Esophagus muscularis mucosa (tissue), 4 donors: ENCODE results near the gene NAXD. TPM values are rescaled to one million over a fixed set of nuclear protein-coding genes. Genes with fewer than 3 reads are reported as not detected.
"Not testable (repeated sequence)": the region's sequence is repeated elsewhere in the genome, so short reads cannot be mapped to it uniquely, and the experiment has no call there.

ENCODE experiments used
- DNase-seq: peaks from one replicate; pipeline ENCODE4 v3.0.0-alpha.2; 2017; ENCODE audit errors: extremely low spot score
- H3K27ac ChIP-seq, 4 donors: fragments of 200-600 bp; sonication (generic); replicated peaks in 1 of 4; 1 replicate in 3 of 4; 2 replicates in 1 of 4; pipeline ENCODE4 v1.5.1; 2016 to 2019; ENCODE audit warnings: mild to moderate bottlenecking in 1 of 4
- H3K27me3 ChIP-seq, 4 donors: fragments of 200-600 bp; sonication (generic); one replicate each; pipeline versions ENCODE4 v1.5.1 to v1.6.0; 2016 to 2019
- H3K36me3 ChIP-seq, 4 donors: fragments of 200-600 bp; sonication (generic); one replicate each; pipeline ENCODE4 v1.5.1; 2016 to 2019
- H3K4me1 ChIP-seq, 4 donors: fragments of 200-600 bp; sonication (generic); one replicate each; pipeline ENCODE4 v1.5.1; 2016 to 2019
- H3K4me3 ChIP-seq, 4 donors: fragments of 200-600 bp; sonication (generic); 1 replicate in 2 of 4; 2 replicates in 2 of 4; pipeline ENCODE4 v1.5.1; 2016 to 2019; ENCODE audit warnings: mild to moderate bottlenecking in 4 of 4, moderate library complexity in 1 of 4
- H3K9me3 ChIP-seq, 4 donors: fragments of 200-600 bp; sonication (generic); 1 replicate in 3 of 4; 2 replicates in 1 of 4; pipeline ENCODE4 v1.5.1; 2016 to 2019
- EP300 ChIP-seq: sonication (generic); formaldehyde crosslinking; IDR thresholded peaks from one replicate; pipeline ENCODE4 v1.6.1; 2017; ENCODE audit warnings: antibody characterized with exemption
- POLR2A ChIP-seq: fragments of 450-650 bp; IDR thresholded peaks from one replicate; pipeline ENCODE4 v1.6.1; 2017; ENCODE audit warnings: antibody characterized with exemption, moderate library complexity, mild to moderate bottlenecking, low read depth
- POLR2AphosphoS5 ChIP-seq, 2 donors: sonication (generic); formaldehyde crosslinking; IDR thresholded peaks; one replicate each; pipeline ENCODE4 v1.6.1; 2017; ENCODE audit warnings: antibody characterized with exemption in 2 of 2
- WGBS: methylation state at CpG from one replicate; pipeline ENCODE4 v1.1.5; 2018; 5-methylcytosine and 5-hydroxymethylcytosine counted together
- intact Hi-C: fragments of 100-400 bp; cut with DNase I; formaldehyde crosslinking; loops from one replicate; pipeline ENCODE4 v1.15.1; 2023
- total RNA-seq, 4 donors: library from RNA; depleted of rRNA; stranded (reverse); fragments of >200 nt; gene quantifications; one replicate each; pipeline versions ENCODE4 v1.1.0 to v1.2.1, GENCODE V29; 2016
- TF ChIP-seq, protein P1 (sequence below), 3 experiments: fragments of 200-600 bp in 2 of 3; fragments of 450-650 bp in 1 of 3; sonication (generic) in 2 of 3; IDR thresholded peaks; one replicate each; pipeline ENCODE4 v1.5.1; 2017 to 2019; ENCODE audit warnings: antibody characterized with exemption in 3 of 3, mild to moderate bottlenecking in 2 of 3, moderate library complexity in 1 of 3

Gene NAXD
- total RNA-seq, 4 donors from 2014 or later: 29.9 to 34.5 (median 34.0) TPM

DNA sequence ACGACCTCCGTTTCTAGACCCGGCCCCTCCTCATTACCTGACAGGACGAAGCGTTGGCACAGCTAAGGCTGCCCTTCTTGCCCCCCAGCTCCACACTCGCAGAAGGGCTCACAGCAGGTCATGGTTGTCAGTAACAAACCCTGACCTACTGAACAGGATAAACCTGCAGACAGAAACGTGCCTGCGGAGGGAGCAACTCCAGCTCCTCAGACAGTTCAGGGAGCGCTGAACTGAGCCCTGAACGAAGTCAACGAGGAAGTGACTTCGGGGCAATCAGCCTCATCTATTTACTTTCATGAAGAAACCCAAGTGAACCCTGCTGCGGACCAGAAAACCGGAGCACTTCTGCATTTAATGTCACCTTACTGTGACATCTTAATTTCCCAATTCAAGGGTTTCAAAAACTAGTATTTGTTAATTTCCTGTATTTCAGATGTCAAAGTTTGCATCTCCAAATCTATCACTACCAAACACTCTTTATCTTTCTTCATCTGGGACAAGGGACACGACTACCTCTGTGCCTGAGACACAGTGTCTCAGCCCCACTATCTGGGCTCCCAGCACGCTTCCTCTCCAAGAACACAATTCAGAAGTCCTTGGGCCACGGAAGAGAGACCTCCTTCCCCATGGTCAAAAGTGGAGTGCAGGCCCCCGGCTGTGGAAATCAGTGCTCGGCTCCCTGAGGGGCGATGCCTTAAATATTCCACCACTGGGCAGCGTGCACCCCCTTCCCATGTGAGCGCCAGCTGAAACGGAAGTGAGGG lies 50.3 kb downstream of the NAXD start:
- intact Hi-C loops: no loop called here
- Histone ChIP-seq H3K4me3 (no peak overlapping the region), H3K27ac (no peak overlapping the region), H3K9me3 (peaks cover 0 to 8% (median 0%) of the 10 kb centered on the region in 4 donors), H3K4me1 (no peaks in the 10 kb centered on the region), H3K27me3 (no peaks in the 10 kb centered on the region), H3K36me3 (peaks cover 46 to 97% (median 89%) of the 10 kb centered on the region in 4 donors)
- TF ChIP-seq EP300 (no peak), POLR2AphosphoS5 (IDR thresholded peaks at IDR 0.05) (no peak), POLR2A (no peak)
- TF ChIP-seq, protein P1, sequence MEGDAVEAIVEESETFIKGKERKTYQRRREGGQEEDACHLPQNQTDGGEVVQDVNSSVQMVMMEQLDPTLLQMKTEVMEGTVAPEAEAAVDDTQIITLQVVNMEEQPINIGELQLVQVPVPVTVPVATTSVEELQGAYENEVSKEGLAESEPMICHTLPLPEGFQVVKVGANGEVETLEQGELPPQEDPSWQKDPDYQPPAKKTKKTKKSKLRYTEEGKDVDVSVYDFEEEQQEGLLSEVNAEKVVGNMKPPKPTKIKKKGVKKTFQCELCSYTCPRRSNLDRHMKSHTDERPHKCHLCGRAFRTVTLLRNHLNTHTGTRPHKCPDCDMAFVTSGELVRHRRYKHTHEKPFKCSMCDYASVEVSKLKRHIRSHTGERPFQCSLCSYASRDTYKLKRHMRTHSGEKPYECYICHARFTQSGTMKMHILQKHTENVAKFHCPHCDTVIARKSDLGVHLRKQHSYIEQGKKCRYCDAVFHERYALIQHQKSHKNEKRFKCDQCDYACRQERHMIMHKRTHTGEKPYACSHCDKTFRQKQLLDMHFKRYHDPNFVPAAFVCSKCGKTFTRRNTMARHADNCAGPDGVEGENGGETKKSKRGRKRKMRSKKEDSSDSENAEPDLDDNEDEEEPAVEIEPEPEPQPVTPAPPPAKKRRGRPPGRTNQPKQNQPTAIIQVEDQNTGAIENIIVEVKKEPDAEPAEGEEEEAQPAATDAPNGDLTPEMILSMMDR (IDR thresholded peaks at IDR 0.05): no peak
- no peak for DNase-seq
- 86% methylated on average over 23 of the region's 23 CpGs for WGBS

DNA sequence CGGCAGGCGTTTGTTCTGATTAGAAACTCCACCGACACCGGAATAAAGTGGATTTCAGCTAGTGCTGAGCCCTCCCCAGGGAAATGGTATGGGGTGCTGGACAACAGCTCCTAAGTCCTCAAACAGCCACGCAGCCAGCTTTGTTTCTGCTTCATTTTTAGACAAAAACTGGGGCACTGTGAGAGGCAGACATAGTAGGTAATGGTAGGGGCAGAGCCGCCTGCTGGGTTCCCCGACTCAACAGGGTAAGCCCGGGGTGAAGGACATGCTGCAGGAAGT lies 50.8 kb downstream of the NAXD start:
- H3K27me3 ChIP-seq: no peaks in the 10 kb centered on the region
- TF ChIP-seq EP300: no peak
- peaks cover 0 to 5% (median 0%) of the 10 kb centered on the region in 4 donors for H3K9me3 ChIP-seq
- no peak overlapping the region for H3K27ac ChIP-seq
- no peak for DNase-seq
- H3K36me3 ChIP-seq: peaks cover 46 to 96% (median 85%) of the 10 kb centered on the region in 4 donors
- intact Hi-C loops: no loop called here
- no peaks in the 10 kb centered on the region for H3K4me1 ChIP-seq
- 74% methylated on average over 8 of the region's 8 CpGs for WGBS
- no peak overlapping the region for H3K4me3 ChIP-seq

DNA sequence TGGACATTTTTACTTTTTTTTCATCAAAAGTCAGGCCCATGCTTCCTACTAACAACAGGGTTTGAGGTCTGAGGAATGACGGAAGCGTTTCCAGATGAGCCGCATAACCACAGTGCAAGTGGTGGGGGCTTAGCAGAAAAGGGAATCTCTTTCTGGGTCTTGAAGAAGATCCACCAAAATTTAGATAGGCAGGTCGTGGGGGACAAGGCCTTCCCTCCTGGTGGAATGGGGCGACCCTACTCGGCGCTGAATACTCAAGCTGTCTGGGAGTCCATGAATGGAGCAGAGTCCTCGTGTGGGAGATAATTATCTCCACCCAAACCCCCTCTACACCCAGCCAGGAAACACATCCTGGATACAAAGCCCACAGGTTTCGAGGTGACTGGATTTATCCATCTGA lies 53.7 kb downstream of the NAXD start:
- intact Hi-C loops: no loop called here
- 86% methylated on average over 9 of the region's 9 CpGs for WGBS
- no peak for DNase-seq
- Histone ChIP-seq H3K27ac (no peak overlapping the region), H3K27me3 (no peaks in the 10 kb centered on the region), H3K4me1 (no peaks in the 10 kb centered on the region), H3K4me3 (no peak overlapping the region), H3K36me3 (peaks cover 37 to 68% (median 57%) of the 10 kb centered on the region in 4 donors), H3K9me3 (peaks cover 0 to 5% (median 0%) of the 10 kb centered on the region in 4 donors)
- TF ChIP-seq POLR2A (no peak), EP300 (no peak), POLR2AphosphoS5 (IDR thresholded peaks at IDR 0.05) (no peak)
- TF ChIP-seq, protein P1 (IDR thresholded peaks at IDR 0.05): no peak

DNA sequence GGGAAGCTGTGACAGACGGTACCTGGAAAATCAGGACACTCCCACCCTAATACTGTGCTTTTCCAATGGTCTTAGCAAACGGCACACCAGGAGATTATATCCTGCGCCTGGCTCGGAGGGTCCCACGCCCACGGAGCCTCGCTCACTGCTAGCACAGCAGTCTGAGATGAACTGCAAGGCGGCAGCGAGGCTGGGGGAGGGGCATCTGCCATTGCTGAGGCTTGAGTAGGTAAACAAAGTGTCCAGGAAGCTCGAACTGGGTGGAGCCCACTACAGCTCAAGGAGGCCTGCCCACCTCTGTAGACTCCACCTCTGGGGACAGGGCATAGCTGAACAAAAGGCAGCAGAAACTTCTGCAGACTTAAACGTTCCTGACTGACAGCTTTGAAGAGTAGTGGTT lies 54.5 kb downstream of the NAXD start:
- H3K9me3 ChIP-seq, H3K4me3 ChIP-seq, H3K27me3 ChIP-seq, intact Hi-C loops, H3K4me1 ChIP-seq, DNase-seq, H3K27ac ChIP-seq: not testable (repeated sequence)
- H3K36me3 ChIP-seq: peaks cover 31 to 64% (median 50%) of the 10 kb centered on the region in 4 donors
- WGBS: 93% methylated on average over 2 of the region's 11 CpGs

DNA sequence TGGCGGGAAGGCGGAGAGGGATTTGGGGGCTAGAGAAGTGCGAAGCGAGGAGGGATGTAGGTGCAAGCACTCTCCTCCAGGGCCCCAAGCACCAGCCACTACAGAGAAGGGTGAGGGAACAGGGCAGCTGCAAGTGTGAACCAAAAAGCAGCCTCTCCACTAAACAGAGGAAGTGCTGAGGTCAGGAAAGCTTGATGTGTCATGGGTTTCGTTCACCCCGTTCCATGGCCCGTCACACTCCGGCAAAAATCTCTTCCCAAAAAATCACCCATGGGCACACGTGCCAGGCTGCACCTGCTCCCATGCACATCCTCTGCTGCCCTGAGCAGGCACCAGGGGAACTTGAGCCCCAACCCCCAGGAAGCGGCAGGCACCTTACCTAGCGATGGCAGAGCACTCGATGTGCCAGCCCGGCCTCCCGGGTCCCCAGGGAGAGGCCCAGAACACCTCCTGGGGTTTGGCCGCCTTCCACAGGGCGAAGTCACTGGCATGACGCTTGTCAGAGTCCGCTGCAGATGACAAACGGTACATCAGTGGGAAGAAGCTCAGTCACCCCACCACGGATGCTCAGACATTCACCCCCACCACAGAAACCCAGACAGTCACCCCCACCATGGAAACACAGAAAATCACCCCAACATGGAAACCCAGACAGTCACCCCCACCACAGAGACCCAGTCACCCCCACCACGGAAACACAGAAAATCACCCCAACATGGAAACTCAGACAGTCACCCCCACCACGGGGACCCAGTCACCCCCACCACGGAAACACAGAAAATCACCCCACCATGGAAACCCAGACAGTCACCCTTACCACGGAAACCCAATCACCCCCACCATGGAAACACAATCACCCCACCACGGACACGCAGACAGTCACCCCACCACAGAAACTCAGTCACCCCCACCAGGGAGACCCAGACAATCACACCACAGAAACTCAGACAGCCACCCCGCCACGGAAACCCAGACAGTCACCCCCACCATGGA lies 61.5 kb downstream of the NAXD start:
- H3K27me3 ChIP-seq: no peaks in the 10 kb centered on the region
- no peak overlapping the region for H3K4me3 ChIP-seq
- no peak overlapping the region for H3K27ac ChIP-seq

More for the DNA sequence above, 61.5 kb downstream of the NAXD start:
- Histone ChIP-seq H3K4me1 (no peaks in the 10 kb centered on the region), H3K9me3 (no peaks in the 10 kb centered on the region), H3K36me3 (peaks cover 29 to 66% (median 52%) of the 10 kb centered on the region in 4 donors)
- WGBS: 95% methylated on average over 21 of the region's 28 CpGs
- intact Hi-C loops: no loop called here
- no peak for DNase-seq
- TF ChIP-seq, protein P1 (IDR thresholded peaks at IDR 0.05): no peak
- TF ChIP-seq POLR2AphosphoS5 (IDR thresholded peaks at IDR 0.05) (no peak), EP300 (no peak), POLR2A (no peak)
